Peyer's patch (tissue), 4 donors: Measurements from ENCODE around the gene BOLL.

Source experiments
- CTCF ChIP-seq, 6 experiments: fragments of 450-650 bp in 4 of 6; fragments of 200-600 bp in 2 of 6; sonication (generic) in 1 of 6; IDR thresholded peaks; one replicate each; pipeline ENCODE4 v1.5.1; 2017 to 2019; ENCODE audit warnings: antibody characterized with exemption in 6 of 6, mild to moderate bottlenecking in 3 of 6, moderate library complexity in 1 of 6
- POLR2A ChIP-seq, 2 donors: fragments of 450-650 bp; IDR thresholded peaks; one replicate each; pipeline ENCODE4 v1.5.1; 2017; ENCODE audit warnings: antibody characterized with exemption in 2 of 2, mild to moderate bottlenecking in 2 of 2, moderate library complexity in 2 of 2

GRCh38 chr2:197809064-197809463, 23.9 kb upstream of the BOLL start:
- TF ChIP-seq CTCF (IDR thresholded peaks at IDR 0.05) = no peak
- TF ChIP-seq POLR2A (IDR thresholded peaks at IDR 0.05) = no peak
